GM19099 (cell line): ENCODE results near the gene LPIN3.

Source experiments
- POLR2A ChIP-seq: IDR thresholded peaks from 3 replicates; pipeline ENCODE4 v1.6.1; 2011; ENCODE audit warnings: low read depth; ENCODE audit not compliant: insufficient read length; ENCODE audit errors: extremely low read depth

Gene LPIN3

GRCh38 chr20:41317546-41318270 is 22.9 kb upstream of the LPIN3 start, which contains the start of gene ZHX3:
Gene ZHX3, minus strand, starts transcription at chr20:41317731. Its CDS starts 112,815 bp downstream, at chr20:41204916.
- peak; percentile 66 for TF ChIP-seq POLR2A

GRCh38 chr20:41318271-41318649 is 22.4 kb upstream of the LPIN3 start:
- TF ChIP-seq POLR2A = no peak

GRCh38 chr20:41320441-41320840 is 20.2 kb upstream of the LPIN3 start:
- no peak for TF ChIP-seq POLR2A

GRCh38 chr20:41320976-41321375 is 19.6 kb upstream of the LPIN3 start:
- TF ChIP-seq POLR2A = no peak

- no peak for TF ChIP-seq POLR2A
Observed at GRCh38 chr20:41327178-41327577, 13.4 kb upstream of the LPIN3 start.

- no peak for TF ChIP-seq POLR2A
Observed at GRCh38 chr20:41329435-41330342, 10.9 kb upstream of the LPIN3 start.

- no peak for TF ChIP-seq POLR2A
Observed at GRCh38 chr20:41330343-41330720, 10.3 kb upstream of the LPIN3 start.

GRCh38 chr20:41330941-41331340 is 9.7 kb upstream of the LPIN3 start:
- TF ChIP-seq POLR2A = no peak

- TF ChIP-seq POLR2A = no peak
Observed at GRCh38 chr20:41331731-41332130, 8.9 kb upstream of the LPIN3 start.

- TF ChIP-seq POLR2A = no peak
Observed at GRCh38 chr20:41334036-41334435, 6.6 kb upstream of the LPIN3 start.

GRCh38 chr20:41334443-41335421 is 5.9 kb upstream of the LPIN3 start:
- no peak for TF ChIP-seq POLR2A

GRCh38 chr20:41335591-41335990 is 5.0 kb upstream of the LPIN3 start:
- TF ChIP-seq POLR2A = no peak

- TF ChIP-seq POLR2A = no peak
Observed at GRCh38 chr20:41336711-41337492, 3.7 kb upstream of the LPIN3 start.

- TF ChIP-seq POLR2A = no peak
Observed at GRCh38 chr20:41339957-41340326, 679 bp upstream of the LPIN3 start.
